GM12892 (cell line): ENCODE data around the gene RAPGEF2.
A peak's percentile ranks its signal among the peaks of the same experiment; 100 is the strongest.

Experiments
- DNase-seq: peaks from one replicate; pipeline ENCODE4 v3.0.0; 2011; ENCODE audit not compliant: insufficient read length
- FAIRE-seq: peaks from 2 replicates; lab custom pipeline; 2011; peaks lifted over from hg19 to GRCh38; lab: Jason Lieb, UNC
- POLR2A ChIP-seq: IDR thresholded peaks from 2 replicates; pipeline ENCODE4 v1.6.1; 2011; ENCODE audit warnings: low read depth, low read length, control low read depth
- POLR2AphosphoS5 ChIP-seq: IDR thresholded peaks from 2 replicates; pipeline ENCODE4 v1.6.1; 2011; ENCODE audit warnings: low read depth, low read length, control low read depth
- TAF1 ChIP-seq: IDR thresholded peaks from 2 replicates; pipeline ENCODE4 v1.6.1; 2011; ENCODE audit warnings: low read depth, mild to moderate bottlenecking, control low read depth, low read length, borderline replicate concordance

RAPGEF2 gene

GRCh38 chr4:159193046-159193620, 90.3 kb downstream of the RAPGEF2 start:
- TF ChIP-seq TAF1 (no peak), POLR2AphosphoS5 (no peak), POLR2A (no peak)
- DNase-seq (no peak), FAIRE-seq (no peak)

GRCh38 chr4:159195361-159195769, 92.5 kb downstream of the RAPGEF2 start:
- FAIRE-seq (no peak), DNase-seq (no peak)
- TF ChIP-seq POLR2AphosphoS5 (no peak), TAF1 (no peak), POLR2A (no peak)

- no peak for DNase-seq
- no peak for TF ChIP-seq TAF1
- no peak for TF ChIP-seq POLR2AphosphoS5
- no peak for TF ChIP-seq POLR2A
- no peak for FAIRE-seq
Measured at GRCh38 chr4:159197260-159197884, 94.5 kb downstream of the RAPGEF2 start.

- FAIRE-seq (no peak), DNase-seq (no peak)
- TF ChIP-seq POLR2AphosphoS5 (no peak), TAF1 (no peak), POLR2A (no peak)
Measured at GRCh38 chr4:159197885-159198269, 95.0 kb downstream of the RAPGEF2 start.

- DNase-seq (no peak), FAIRE-seq (no peak)
- TF ChIP-seq TAF1 (no peak), POLR2AphosphoS5 (no peak), POLR2A (no peak)
Measured at GRCh38 chr4:159199826-159200225, 96.9 kb downstream of the RAPGEF2 start.

- DNase-seq = no peak
Measured at GRCh38 chr4:159201168-159201567, 98.3 kb downstream of the RAPGEF2 start.

GRCh38 chr4:159204566-159204965, 101.7 kb downstream of the RAPGEF2 start:
- FAIRE-seq (no peak), DNase-seq (no peak)
- TF ChIP-seq POLR2AphosphoS5 (no peak), POLR2A (no peak), TAF1 (no peak)

More at GRCh38 chr4:159201168-159201567, 98.3 kb downstream of the RAPGEF2 start:
- TF ChIP-seq TAF1 (no peak), POLR2A (no peak), POLR2AphosphoS5 (no peak)
- FAIRE-seq = no peak

GRCh38 chr4:159205466-159205865, 102.6 kb downstream of the RAPGEF2 start:
- FAIRE-seq = peak; percentile 82
- DNase-seq = no peak

GRCh38 chr4:159206427-159206871, 103.6 kb downstream of the RAPGEF2 start:
- peak; percentile 12 for DNase-seq
- TF ChIP-seq POLR2AphosphoS5 = no peak
- no peak for TF ChIP-seq POLR2A
- no peak for TF ChIP-seq TAF1
- peak; percentile 93 for FAIRE-seq

More at GRCh38 chr4:159205466-159205865, 102.6 kb downstream of the RAPGEF2 start:
- TF ChIP-seq TAF1 (no peak), POLR2AphosphoS5 (no peak), POLR2A (no peak)

GRCh38 chr4:159209249-159209648, 106.4 kb downstream of the RAPGEF2 start:
- FAIRE-seq (no peak), DNase-seq (no peak)
- no peak for TF ChIP-seq POLR2A
- TF ChIP-seq TAF1 = no peak
- no peak for TF ChIP-seq POLR2AphosphoS5

- DNase-seq (no peak), FAIRE-seq (peak; percentile 36)
- no peak for TF ChIP-seq POLR2AphosphoS5
- TF ChIP-seq TAF1 = no peak
- no peak for TF ChIP-seq POLR2A
Measured at GRCh38 chr4:159210975-159211374, 108.1 kb downstream of the RAPGEF2 start.
